Renal cortex interstitium (tissue), 11 donors: ENCODE results near the gene SCYL1. TPM values are rescaled to one million over a fixed set of nuclear protein-coding genes. Genes with fewer than 3 reads are reported as not detected.
A peak's percentile ranks its signal among the peaks of the same experiment; 100 is the strongest.

Experiments
- DNase-seq, 11 donors: peaks; one replicate each; pipeline ENCODE4 v3.0.0-alpha.2; 2013; ENCODE audit warnings: low read depth in 9 of 11, low spot score in 4 of 11; ENCODE audit errors: extremely low read depth in 1 of 11
- polyA plus RNA-seq, 3 donors: library from polyadenylated mRNA; unstranded; fragments of 120-200 nt; gene quantifications; one replicate each; pipeline ENCODE4 v1.2.1, GENCODE V29; 2013; ENCODE audit not compliant: insufficient read length in 3 of 3

The SCYL1 gene
- polyA plus RNA-seq, 3 donors: 58.0 to 77.5 (median 74.1) TPM

DNA sequence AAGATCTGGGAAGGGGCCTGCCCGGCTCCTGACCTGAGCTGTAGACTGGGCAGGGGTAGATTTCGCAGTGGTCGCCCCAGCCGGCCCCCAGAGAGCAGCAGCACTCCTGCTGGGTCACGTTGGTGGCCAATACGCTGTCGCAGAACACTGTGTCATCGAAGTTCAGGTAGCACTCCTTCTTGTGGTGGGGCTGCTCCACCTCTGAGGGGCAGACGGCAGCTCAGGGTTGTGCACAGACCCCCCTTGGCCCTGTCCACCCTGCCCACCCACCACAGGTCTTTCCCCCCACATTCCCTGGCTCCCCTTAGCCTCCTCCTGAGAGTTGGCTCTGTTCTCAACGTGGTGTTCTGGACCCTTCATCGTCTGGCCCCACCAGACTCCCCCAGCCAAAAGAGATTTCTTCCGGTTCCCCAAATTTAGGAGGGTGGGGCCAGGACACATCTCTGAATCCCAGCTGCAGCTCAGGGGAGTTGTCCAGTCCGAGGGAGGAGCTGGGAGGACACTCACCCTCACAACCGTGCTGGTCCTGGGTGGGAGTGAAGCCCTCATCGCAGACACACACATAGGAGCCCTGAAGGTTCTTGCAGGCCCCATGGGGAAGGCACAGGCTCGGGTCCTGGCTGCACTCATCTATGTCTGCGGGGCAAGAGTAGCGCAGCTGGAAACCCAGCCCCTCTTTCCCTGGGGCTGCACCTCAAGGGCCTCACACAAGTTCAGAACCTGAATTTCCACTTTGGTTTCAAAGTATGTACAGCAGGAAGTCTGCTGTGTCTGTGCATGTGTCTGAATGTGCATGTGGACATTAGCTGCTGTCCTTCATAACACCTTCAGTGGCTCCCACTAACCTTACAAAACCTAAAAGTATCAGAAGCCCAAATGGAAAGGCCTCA, 16.5 kb downstream of the SCYL1 start:
- no peak for DNase-seq

DNA sequence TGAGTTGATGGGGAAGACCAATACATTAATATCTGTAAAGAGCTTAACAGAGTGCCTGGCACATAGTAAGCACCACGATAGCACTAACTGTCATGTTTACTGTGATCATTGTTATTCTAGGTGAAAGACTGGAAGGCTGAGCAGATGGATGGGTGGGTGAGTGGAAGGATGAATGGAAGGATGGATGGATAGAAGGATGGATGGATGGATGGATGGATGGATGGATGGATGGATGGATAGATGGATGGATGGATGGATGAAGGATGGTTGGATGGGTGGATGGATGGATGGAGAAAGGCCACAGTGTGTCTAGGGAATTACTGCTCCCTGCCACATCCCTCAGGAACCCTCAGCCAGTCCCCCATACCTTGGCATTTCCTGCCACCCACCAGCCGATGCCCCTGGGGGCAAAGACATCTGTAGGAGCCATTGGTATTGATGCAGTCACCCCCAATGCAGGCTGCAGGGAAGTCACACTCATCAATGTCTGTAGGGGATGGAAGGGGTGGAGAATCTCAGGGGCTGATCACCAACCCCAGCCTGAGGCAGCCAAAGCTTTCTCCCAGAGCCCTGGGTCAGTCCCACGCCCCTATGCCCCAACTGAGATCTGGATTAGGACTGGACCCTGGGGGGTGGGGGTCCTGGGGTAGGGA, 18.0 kb downstream of the SCYL1 start:
- DNase-seq: no peak

DNA sequence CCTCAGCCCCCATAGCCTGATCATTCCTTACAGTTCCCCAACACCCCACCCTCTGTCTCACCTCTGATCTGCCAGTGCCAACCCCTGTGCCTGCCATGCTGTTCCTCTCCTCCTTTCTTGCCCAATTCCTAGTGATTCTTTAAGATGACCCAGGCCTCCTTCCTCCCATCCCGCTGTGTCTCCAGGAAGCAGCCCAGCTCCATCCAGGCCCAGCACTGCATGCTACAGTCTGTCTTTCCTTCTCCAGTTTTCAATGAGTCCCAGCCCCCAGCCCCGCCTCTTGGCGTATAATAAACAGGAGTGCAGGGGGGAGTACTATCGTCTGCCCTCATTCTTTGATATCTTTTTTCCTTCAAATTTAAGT, 21.0 kb downstream of the SCYL1 start:
- no peak for DNase-seq

DNA sequence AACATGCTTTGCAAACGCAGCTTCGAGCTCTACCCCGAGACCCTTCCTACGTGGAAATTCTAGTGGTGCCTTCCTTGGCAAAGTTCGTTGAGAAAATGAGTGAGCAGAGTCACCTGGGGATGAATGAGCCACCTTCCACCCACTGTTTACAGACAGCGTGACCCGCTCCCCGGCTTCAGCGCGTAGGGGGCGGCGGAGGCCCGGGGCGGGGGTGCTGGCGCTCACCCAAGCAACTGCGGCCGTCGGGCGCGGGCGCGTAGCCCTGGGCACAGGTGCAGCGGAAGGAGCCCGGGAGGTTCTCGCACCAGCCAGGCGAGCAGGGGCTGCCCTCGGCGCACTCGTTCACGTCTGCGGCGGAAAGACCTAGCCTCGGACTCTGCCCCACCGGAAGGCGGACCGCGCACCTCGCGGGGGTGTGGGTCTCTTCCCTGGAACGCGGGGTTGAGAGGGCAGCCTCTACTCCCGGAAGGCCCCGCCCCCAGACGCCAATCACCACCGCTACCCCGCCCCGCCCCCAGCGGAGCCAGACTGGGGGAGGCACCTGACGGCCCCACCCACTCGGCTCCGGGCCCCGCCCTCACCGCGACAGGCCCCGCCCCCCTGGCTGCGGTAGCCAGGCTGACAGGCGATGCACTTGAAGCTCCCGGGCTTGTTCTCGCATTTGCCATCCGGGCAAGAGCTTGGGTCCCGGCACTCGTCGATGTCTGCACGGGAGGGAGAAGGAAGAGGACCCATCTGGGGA, 21.5 kb downstream of the SCYL1 start:
- peak in 1 of 11 donors; percentile 46 for DNase-seq

DNA sequence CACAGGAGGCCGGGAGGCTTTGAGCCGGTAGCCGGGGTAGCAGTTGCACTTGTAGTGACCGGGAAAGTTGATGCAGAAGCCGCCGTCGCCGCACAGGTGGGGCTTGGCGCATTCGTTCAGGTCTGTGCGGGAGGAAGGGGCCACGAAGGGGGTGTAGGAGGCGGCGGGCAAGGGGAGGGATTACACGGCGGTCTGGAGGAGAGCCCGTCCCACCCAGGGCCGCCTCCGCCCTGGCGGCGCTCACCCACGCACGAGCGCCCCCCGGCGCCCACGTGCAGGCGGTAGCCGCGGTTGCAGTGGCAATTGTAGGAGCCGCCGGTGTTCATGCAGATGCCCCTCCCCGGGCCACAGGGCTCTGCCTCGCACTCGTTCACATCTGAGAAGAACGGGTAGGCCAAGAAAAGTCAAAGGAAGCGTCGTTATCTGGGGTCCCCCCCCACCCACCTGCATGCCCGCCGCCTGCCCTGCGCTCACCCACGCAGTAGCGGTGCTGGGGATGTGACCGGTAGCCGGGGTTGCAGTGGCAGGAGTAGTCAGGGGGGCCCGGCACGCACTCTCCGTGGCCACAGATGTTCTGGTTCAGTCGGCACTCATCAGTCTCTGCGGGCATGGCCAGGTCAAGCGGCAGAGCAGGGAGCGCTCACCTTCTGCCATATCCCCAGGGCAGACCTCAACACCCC, 22.7 kb downstream of the SCYL1 start:
- DNase-seq: no peak

DNA sequence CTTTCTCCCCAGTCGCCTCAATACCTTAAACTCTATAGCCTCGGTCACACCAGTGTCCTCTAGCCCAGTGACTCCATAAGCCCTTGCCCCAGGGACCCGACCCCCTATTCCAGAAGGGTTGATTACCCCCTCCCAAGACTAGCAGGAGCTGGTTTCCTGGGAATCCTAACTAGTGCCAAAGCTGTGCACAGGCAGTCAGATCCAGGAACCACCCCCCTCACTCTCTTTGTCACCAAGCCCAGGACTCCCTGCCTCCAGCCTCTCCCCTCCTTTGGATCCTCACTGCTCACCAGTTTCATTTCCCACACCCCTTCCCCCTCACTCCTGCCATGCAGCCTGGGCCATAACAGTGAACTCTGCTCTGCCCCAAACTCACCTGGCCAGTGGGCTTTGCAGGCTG, 23.5 kb downstream of the SCYL1 start:
- no peak for DNase-seq

DNA sequence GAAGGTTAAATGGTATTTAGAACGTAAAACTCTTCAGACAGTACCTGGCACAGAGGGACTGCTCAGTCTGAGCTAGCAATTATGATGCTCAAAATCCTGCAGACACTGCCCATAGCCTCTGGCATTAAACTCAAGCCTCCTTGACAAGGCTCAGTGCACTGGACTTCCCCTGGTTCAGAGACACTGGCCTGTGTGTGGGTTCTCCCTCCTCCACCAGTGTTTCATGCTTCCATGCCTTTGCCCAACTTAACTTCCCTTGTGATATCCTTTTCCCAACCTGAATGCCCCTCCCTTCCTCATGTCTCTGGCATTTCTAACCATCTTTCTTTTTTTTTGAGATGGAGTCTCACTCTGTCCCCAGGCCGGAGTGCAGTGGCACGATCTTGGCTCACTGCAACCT, 24.2 kb downstream of the SCYL1 start:
- no peak for DNase-seq

DNA sequence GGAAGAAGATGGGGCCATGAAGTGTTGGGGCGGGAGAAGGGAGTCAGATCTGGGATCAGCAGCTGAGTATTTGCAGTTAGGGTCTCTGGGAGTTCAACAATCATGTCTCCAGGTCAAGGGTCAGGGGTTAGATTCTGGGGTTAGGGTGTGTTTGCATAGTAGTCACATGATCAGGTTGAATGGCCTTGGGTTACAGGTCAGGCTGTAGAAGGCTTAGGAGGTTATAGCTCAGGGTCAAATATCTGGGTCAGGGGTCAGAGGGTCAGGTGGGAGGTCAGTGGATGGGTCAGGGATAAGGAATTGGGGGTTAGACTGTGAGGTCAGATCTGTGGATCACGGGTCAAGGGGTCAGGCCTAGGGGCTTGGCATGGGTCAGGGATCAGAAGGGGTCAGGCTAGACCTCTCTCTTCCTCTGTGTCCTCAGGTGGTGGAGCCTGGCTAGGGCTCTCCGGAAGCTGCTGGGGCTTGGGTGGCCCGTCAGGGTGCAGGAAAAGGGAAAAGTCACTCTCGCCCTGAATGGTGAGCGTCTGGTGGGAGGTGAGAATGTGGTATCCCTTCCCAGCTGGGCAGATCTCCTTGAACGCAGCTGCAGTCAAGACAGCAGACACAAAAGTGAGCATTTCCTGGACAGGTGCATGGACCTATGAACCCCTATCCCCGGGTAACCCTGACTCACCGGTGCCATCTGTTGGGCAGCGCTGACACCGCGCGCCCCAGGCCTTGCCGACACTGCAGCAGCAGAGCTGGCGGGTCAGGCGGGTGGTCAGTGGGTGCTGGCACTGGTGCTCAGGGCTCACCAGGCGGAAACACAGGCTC, 26.9 kb downstream of the SCYL1 start:
- no peak for DNase-seq

DNA sequence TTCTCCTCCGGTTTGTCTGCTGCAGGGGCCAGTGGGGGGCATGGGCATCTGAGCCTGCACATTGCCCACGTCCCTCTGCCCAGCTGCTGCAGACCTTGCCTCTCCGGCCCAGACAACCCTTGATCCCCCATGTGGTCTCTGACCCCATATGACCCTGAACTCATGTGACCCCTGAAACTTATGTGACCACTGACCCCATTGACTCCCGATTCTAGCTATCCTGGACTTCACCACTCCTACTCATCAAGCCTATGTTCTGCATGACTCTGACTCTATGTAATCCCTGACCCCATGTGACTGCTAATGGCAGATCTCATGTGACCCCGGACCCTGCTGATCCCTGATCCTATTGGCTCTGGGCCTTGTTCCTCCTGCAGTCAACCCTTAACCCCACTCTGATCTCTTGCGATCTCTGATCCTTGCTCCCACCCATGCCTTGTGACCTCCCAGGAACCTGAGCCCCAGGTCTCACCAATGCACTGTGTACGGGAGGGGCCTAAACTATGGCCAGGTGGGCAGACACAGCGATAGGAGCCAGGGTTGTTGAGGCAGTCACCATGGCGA, 27.6 kb downstream of the SCYL1 start:
- DNase-seq: no peak

DNA sequence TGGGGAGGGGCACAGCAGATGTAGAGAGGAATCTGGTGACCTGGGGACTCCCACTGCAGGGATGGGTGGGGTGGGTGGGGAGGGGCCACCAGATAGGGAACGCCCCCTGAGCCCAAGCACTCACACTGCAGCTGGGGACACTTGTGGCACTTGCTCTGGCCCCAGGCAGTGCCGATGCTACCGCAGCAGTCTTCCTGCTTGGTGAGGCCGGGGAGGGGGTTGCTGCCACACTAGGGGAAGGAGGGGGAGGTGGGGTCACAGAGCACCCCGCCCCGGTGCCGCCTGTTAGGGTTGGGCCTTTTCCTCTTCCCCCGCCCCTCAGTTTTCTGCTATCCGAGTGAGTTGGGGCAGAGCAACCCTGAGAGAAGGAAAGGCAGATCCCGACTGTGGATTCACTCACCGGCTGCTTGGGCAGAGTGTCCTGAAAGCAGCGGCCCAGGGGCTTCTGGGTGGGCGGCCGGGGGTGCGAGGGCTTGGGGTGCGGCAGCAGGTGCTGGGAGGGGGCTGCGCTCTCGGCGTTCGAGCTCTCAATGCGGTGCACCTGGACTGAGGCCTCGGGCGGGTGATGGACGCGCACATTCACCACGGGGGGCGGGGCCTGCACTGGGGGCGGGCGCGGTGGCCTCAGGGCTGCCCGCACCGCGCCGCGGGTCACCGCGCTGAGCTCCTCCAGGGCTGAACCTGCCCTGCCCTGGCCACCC, 28.6 kb downstream of the SCYL1 start:
- no peak for DNase-seq

DNA sequence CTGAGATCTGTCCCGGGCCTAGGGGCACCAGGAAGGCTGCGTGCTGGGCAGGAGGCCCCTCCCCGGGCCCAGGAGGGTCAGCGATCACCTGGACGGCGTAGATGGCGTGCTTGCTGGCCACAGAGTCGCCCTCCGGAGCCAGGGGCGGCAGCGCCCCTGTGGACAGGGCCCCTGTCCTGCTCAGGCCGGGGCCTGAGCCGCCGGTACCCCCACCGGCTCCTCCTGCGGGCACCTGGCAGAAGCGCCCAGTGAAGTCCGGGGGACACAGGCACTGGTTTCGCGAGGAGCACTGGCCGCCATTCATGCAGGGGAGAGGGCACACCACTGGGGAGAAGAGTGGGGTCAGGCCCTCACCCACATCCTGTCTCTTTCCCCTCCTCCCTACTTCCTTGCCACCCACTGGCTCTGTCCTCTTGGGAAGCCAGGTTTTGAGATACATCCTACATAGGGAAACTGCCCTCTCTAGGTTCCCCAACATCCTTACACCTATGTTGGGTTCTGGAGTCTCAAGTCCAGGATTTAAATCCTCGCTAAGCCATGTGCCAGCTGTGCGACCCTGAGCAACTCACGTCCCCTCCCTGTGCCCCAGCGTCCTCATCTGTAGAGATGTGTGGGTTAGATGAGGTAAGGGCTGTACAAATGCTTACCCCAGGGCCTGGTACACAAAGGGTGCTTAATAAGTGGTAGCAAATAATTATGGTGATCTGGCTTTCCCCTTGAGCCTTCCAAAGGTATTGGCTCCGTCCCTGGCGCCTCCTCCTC, 29.4 kb downstream of the SCYL1 start:
- no peak for DNase-seq

DNA sequence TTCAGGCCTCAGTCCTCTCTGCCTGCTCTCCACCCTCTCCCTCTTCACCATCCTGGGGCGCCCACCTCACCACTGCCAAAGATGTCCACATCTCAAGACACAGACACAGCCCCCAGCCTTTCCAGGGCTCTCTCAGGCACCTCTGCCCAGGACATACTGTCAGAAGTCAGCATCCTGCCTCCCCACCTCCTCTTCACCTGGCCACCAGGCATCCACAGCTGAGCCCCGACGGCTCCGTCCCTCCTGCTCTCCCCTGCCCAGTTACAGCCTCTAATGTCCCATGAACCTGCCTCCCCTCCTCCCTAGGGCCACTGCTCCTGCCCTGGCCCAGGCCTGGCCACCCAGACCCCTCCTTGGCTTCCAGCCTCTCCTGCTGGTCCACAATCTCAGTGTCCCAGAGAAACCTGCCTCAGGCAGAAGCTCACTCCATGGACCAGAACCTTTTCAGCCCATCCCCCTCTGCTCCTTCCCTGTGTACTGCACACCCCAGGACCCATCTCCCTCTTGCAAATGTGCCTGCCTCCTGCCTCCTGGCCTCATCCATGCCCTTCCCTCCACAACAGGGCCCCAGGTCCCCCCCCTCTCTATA, 30.1 kb downstream of the SCYL1 start:
- DNase-seq: no peak

DNA sequence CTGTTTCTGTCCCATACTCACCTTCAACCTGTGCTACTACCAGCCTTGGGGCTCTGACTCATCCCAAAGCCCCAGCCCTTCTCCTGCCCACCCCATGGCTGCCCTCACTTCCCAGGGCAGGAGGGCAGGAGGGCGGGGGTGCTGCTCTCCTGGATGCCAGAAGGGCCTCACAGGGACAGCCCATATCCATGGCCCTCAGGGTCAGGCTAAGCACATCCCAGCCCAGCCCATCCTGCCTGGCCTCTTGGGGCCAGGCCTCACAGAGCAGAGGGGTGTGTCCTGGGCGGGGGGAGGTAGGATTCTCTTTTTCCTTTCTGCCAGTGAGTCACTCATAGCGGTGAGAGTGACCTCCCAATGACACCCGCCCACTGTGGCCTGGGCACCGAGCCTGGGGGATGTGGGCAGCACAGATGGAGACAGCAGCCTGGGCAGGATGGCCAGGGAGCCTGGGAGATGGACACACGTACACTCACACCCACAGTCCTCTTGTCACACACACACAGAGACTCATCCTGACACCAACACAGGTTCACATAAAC, 30.9 kb downstream of the SCYL1 start:
- no peak for DNase-seq

DNA sequence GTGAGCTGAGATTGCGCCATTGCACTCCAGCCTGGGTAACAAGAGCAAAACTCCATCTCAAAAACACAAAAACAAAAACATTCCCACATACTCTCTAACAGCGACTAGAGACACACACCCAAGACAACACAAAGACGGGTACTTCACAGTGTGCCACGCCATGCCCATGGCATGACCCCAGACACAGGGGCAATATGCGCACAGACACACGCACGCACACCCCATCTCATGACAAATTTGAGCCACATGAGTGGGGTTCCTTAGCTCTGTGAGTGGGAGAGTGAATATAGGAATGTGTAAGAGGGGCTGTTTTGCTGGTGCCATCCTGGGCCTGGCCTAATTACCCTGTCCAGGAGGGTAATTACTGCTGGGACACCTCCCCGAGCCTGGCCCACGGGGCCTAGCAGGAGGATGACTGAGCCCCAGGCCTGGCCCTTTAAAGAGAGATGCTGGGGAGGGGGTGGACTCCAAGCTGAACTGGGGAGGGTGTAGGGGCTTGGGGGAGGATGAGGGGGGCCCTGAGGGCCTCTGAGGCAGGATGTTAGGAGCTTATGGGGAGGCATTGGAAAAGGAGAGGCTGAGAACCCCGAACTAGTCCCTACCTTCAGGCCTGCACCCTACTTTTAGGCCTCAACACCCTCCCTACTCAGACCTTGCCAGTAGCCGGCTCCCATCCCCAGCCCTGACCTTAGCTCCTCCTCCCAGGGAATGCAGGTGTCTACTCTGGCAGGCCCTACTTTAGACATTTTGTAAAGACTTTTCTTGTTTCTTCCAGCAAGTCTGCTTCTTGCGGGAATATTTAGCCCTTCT, 31.8 kb downstream of the SCYL1 start:
- DNase-seq: no peak

DNA sequence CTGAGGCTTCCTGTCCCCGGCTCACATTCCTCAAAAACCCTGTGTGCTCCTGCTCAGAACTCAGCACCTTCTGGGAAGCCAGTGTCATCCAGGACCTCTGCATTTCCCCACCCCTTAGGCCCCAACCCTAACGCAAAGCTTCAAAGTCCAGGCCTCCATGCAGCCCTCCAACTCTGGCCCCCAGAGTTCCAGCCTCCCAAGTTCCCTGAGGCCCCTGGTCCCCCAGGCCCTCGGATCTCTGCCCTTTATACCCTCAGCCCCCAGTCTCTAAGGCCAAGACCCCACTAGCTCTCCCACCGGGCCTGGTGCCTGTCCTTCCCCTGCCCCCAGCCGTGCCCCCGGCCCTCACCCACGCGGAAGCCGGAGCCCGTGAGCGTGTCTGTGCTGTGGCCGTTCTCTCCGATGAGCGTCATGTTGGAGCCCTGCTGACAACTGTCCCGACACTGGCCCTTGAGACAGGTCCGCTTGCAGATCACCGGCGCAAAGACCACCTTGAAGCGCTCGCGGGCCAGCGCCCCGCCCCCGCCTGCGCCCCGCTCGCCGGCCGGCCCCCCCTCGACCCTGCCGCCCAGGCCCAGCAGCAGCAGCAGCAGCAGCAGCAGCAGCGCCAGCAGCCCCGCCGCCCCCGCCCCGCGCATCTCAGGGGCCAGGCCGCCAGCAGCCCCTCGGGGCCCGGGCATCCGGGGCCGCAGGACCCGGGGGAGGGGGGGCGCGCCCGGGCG, 32.6 kb downstream of the SCYL1 start:
- no peak for DNase-seq
